Stimulated activated CD8-positive, alpha-beta memory T cell treated with anti-CD3 and anti-CD28 coated beads, Interleukin-7, amount 100 ng/mL, for 48 hours (primary cell): ENCODE measurements around the gene PHF5A.
A peak's percentile ranks its signal among the peaks of the same experiment; 100 is the strongest.
"Not testable (repeated sequence)": the region's sequence is repeated elsewhere in the genome, so short reads cannot be mapped to it uniquely, and the experiment has no call there.

Experiments used
- DNase-seq, 2 donors: peaks; one replicate each; pipeline ENCODE4 v3.0.0-alpha.2; 2020; ENCODE audit warnings: low read depth in 1 of 2; ENCODE audit errors: extremely low read depth in 1 of 2

The PHF5A gene

GRCh38 chr22:41488596-41489385, 20.3 kb upstream of the PHF5A start:
- DNase-seq: no peak

- no peak for DNase-seq
These were observed 19.6 kb upstream of the PHF5A start for GRCh38 chr22:41488076-41488475.

- DNase-seq: no peak
These were observed 18.8 kb upstream of the PHF5A start for GRCh38 chr22:41487037-41487935.

- DNase-seq: no peak
These were observed 16.5 kb upstream of the PHF5A start for GRCh38 chr22:41485033-41485432.

- DNase-seq: no peak
These were observed 13.9 kb upstream of the PHF5A start for GRCh38 chr22:41482319-41482935.

GRCh38 chr22:41481925-41482318, 13.4 kb upstream of the PHF5A start:
- no peak for DNase-seq

GRCh38 chr22:41481131-41481830, 12.8 kb upstream of the PHF5A start:
- DNase-seq: no peak

- DNase-seq: no peak
These were observed 11.9 kb upstream of the PHF5A start for GRCh38 chr22:41480397-41480735.

GRCh38 chr22:41479671-41480396, 11.3 kb upstream of the PHF5A start:
- DNase-seq: no peak

GRCh38 chr22:41478891-41479521, 10.5 kb upstream of the PHF5A start:
- DNase-seq: no peak

- no peak for DNase-seq
These were observed 10.0 kb upstream of the PHF5A start for GRCh38 chr22:41478473-41478872.

- no peak for DNase-seq
These were observed 6.5 kb upstream of the PHF5A start for GRCh38 chr22:41474872-41475451.

- no peak for DNase-seq
These were observed 3.1 kb upstream of the PHF5A start for GRCh38 chr22:41471568-41471967.

GRCh38 chr22:41470886-41471285, 2.4 kb upstream of the PHF5A start:
- DNase-seq: no peak

GRCh38 chr22:41469218-41469851, 843 bp upstream of the PHF5A start:
- DNase-seq: peak in 1 of 2 donors; percentile 18

GRCh38 chr22:41461901-41462300, 6.6 kb downstream of the PHF5A start:
- DNase-seq: no peak

- not testable (repeated sequence) for DNase-seq
These were observed 8.4 kb downstream of the PHF5A start for GRCh38 chr22:41460071-41460470.

GRCh38 chr22:41459431-41459830, 9.1 kb downstream of the PHF5A start:
- DNase-seq: no peak

- DNase-seq: no peak
These were observed 10.2 kb downstream of the PHF5A start for GRCh38 chr22:41458161-41458728.
